Activated naive CD8-positive, alpha-beta T cell treated with anti-CD3 and anti-CD28 coated beads, Interleukin-2, amount 50 U/mL, for 16 hours (primary cell): ENCODE measurements around the gene FLRT2.

ENCODE experiments used
- DNase-seq: peaks from one replicate; pipeline ENCODE4 v3.0.0-alpha.2; 2020; ENCODE audit warnings: low read depth, low spot score

The FLRT2 gene

DNA sequence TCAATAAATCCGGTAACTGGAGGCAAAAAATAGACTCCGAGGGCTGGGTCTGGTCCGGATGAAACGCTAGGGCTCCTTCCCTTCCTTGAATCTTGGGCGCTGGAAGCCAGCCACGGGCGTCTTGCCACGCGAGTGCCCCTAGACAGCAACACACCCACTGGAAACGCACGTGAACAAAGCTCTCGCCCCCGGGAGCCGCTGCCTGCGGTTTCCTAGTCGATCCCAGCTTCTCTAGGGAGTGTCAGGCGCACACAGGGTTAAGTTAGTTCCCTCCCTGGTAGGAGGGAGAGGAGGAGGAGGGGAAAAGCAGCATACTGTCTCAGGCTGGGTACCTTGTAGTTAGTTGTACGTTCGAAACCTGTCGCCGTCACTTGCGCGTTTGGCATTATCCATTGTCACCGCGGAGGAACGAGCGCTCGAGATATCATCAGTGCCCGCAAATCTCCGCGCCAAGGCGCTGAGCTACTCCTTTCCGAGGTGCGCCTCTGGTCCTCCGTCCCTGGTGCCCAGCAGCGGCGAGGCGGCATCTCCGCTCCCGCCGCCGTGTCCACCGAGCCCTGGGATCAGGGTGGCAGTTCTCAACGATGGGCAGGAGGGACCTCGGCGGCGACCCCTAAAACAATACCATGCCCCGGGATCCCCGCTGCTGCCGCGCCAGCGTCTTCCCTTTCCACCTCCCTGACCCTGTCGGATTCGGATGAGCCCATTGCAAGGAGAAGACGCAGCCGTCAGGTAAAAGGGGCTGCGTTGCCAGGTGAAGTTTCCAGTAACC lies at the start of gene FLRT2:
Gene FLRT2 (plus strand): TSS at position 342 of the 772 bp plus-strand sequence. CDS start 91,371 bp downstream, outside the sequence.
- DNase-seq = no peak

- no peak for DNase-seq
Measured at GRCh38 chr14:85481471-85481870, 48.5 kb upstream of the FLRT2 start.

DNA sequence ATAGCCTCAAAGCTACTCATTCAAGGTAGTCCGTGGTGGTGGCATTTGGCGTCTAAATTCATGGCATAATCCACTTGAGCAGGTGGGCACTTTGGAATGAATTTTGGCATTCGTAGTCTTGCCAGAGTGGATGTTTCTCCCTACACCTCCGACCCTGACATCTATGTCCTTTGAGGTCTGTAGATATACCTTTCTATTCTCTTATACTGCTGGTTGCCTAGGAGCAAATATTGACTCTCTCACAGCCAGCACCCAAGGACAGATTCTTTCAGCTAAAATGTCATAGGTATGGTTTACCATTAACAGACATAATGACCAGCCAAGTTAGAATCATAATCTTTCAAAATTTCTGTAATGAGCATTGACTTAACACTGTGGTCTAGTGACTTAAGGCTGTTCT lies 47.4 kb upstream of the FLRT2 start:
- no peak for DNase-seq

GRCh38 chr14:85483037-85483436 lies 46.9 kb upstream of the FLRT2 start:
- DNase-seq = no peak

GRCh38 chr14:85483652-85484051 lies 46.3 kb upstream of the FLRT2 start:
- no peak for DNase-seq

- no peak for DNase-seq
Measured at GRCh38 chr14:85487215-85487614, 42.7 kb upstream of the FLRT2 start.

GRCh38 chr14:85501751-85502150 lies 28.2 kb upstream of the FLRT2 start:
- no peak for DNase-seq

DNA sequence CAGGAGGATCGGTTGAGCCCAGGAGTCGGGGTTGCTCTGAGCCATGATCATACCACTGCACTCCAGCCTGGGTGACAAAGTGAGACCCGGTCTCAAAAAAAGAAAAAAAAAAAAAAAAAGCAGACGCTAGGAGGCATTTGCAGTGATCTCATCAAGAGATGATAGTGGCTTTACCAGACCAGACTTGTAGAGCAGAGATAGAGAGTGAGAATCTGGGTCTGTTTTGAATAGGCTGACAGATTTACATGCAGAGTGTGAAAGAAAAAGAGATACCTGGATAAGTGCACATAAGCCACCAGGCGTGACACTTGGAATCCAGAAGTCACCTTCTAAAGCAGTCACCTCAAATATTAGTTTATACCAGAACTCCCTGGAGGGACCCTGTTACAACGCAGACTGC lies 21.1 kb upstream of the FLRT2 start:
- no peak for DNase-seq

DNA sequence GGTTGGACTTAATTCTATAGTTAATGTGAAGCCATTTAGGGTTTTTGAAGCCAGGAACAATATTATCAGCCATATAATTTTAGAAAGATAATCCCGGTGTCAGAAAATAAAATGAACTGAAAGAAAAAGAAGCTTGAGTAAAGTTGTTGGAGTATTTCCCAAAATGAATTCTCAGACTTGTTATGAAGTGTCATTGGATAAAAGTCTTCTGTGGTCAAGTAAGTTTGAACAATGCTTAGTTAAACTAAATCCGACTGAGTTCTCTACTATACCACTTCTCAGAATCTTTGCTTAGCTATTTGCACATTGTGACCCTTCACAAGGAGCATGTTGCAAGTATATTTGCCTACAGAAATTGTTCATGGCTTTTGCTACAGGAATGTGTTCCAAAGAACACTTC lies 17.5 kb upstream of the FLRT2 start:
- no peak for DNase-seq

GRCh38 chr14:85514487-85514886 lies 15.5 kb upstream of the FLRT2 start:
- no peak for DNase-seq

GRCh38 chr14:85516239-85517113 lies 13.5 kb upstream of the FLRT2 start:
- no peak for DNase-seq

GRCh38 chr14:85517114-85517688 lies 12.7 kb upstream of the FLRT2 start:
- DNase-seq = no peak

GRCh38 chr14:85519661-85520305 lies 10.2 kb upstream of the FLRT2 start:
- no peak for DNase-seq

DNA sequence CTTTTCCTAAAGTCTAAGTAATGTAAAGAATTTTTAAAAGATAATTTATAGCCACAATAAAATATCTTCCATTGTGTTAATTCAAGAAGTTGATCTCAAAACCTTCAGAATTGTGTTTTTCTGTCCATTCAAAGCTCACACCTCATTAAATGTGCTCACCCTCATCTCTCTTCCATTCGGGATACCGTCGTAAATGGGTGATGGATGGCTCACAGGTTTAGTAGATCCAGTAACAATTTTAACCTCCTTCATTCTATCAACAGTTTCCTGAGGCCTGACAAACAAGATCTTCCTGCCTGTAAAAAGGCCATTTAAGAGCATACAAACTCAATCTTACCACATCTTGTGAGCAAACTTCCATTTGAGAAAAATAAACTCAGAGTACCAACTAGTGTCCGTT lies 9.4 kb upstream of the FLRT2 start:
- no peak for DNase-seq

DNA sequence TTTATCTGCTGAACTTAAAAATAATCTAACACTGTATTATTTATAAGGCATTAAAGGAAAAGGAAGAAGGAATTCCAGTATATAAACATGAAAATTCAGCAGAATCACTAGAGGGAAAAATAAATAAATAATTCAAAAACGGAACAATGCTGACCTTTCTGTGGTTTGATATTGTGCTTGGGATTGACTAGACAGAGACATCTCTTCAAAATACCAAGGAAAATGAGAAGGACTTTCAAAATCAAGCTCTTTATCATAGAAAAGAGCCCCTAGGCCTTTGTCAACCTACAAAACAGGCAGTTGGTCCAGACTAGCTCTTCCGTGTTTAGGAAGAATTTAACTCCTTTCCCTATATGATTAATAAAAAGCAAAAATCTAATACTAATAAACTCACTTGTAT lies 6.3 kb upstream of the FLRT2 start:
- no peak for DNase-seq

DNA sequence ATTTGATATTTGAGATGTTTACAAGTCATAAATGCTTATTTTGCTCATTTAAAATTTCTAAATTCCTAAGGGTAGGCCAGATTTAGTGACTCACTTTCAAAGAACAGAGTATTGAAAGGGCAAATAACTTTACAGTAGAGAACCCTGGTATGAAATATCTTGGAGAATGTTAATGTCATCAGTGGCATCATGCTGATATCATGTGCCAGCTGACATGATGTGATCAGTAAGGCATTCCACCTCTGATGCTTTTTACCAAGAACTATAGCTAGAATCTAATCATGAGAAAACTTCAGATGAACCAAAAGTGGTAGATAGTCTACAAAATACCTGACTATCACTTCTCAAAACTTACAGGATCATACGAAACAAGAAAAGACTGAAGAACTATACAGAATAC lies 2.9 kb upstream of the FLRT2 start:
- no peak for DNase-seq

GRCh38 chr14:85527445-85528035 lies 2.4 kb upstream of the FLRT2 start:
- DNase-seq = no peak

- DNase-seq = no peak
Measured at GRCh38 chr14:85528080-85528896, 1.7 kb upstream of the FLRT2 start.

- DNase-seq = no peak
Measured at GRCh38 chr14:85528897-85529631, 880 bp upstream of the FLRT2 start.

DNA sequence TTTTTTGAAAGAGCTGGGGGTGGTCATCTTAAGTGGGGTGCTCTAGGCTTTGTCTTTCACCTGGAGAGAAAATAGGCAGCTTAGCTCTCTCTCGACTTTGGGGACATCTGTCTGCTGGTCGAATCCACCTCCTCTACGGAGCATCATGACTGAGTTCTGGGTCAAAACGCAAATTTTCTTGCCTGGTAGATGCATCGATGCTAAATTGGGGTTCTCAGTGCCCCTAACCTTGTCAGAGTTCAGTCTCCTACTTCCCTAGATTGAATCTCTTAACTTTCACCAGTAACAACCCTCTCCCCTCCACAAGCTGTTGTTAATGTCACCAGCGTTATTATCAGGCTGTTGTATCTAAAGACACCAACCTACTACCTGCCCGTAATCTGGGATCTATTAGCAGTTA lies 682 bp downstream of the FLRT2 start:
- no peak for DNase-seq
